H9 (cell line): ENCODE measurements around the gene UNC13C. TPM values are rescaled to one million over a fixed set of nuclear protein-coding genes. Genes with fewer than 3 reads are reported as not detected.

Experiments
- DNase-seq: peaks from one replicate; pipeline ENCODE4 v3.0.0-alpha.2; 2017
- H2AFZ ChIP-seq: one replicate; pipeline ENCODE4 v1.6.1; 2013; ENCODE audit warnings: mild to moderate bottlenecking, low read length, control low read depth, moderate library complexity
- H2AK5ac ChIP-seq: 2 replicates; pipeline ENCODE4 v1.6.1; 2013; ENCODE audit warnings: low read length, control low read depth, mixed read lengths; ENCODE audit not compliant: insufficient read length
- H2BK120ac ChIP-seq: one replicate; pipeline ENCODE4 v1.6.1; 2013; ENCODE audit warnings: low read depth, mild to moderate bottlenecking, low read length, control low read depth, inconsistent platforms; ENCODE audit not compliant: poor library complexity, severe bottlenecking
- H2BK12ac ChIP-seq: 2 replicates; pipeline ENCODE4 v1.6.1; 2013; ENCODE audit warnings: low read length, control low read depth, mixed read lengths, low read depth; ENCODE audit not compliant: insufficient read length
- H2BK15ac ChIP-seq: 2 replicates; pipeline ENCODE4 v1.6.1; 2013; ENCODE audit warnings: low read depth, low read length, control low read depth
- H2BK20ac ChIP-seq: one replicate; pipeline ENCODE4 v1.6.1; 2013; ENCODE audit warnings: low read depth, mild to moderate bottlenecking, low read length, control low read depth, inconsistent platforms; ENCODE audit not compliant: poor library complexity, severe bottlenecking
- H2BK5ac ChIP-seq: 2 replicates; pipeline ENCODE4 v1.6.1; 2013; ENCODE audit warnings: low read length, control low read depth, mixed read lengths; ENCODE audit not compliant: insufficient read length
- H3K14ac ChIP-seq: 2 replicates; pipeline ENCODE4 v1.6.1; 2013; ENCODE audit warnings: low read length, control low read depth; ENCODE audit not compliant: insufficient read depth
- H3K18ac ChIP-seq: 2 replicates; pipeline ENCODE4 v1.6.1; 2013; ENCODE audit warnings: low read depth, mild to moderate bottlenecking, mixed read lengths, low read length, control low read depth; ENCODE audit not compliant: insufficient read length
- H3K23ac ChIP-seq: 2 replicates; pipeline ENCODE4 v1.6.1; 2013; ENCODE audit warnings: low read length, control low read depth, mixed read lengths, low read depth; ENCODE audit not compliant: insufficient read length
- H3K23me2 ChIP-seq: 2 replicates; pipeline ENCODE4 v1.6.1; 2013; ENCODE audit warnings: low read depth, mild to moderate bottlenecking, mixed read lengths, low read length, control low read depth; ENCODE audit not compliant: insufficient read length, poor library complexity, severe bottlenecking
- H3K27ac ChIP-seq: 2 replicates; pipeline ENCODE4 v1.5.1; 2013; ENCODE audit warnings: low read length, control low read depth, mixed read lengths, low read depth; ENCODE audit not compliant: insufficient read length
- H3K27me3 ChIP-seq: 2 replicates; pipeline ENCODE4 v1.6.1; 2013; ENCODE audit warnings: low read length, control low read depth, inconsistent platforms; ENCODE audit not compliant: insufficient read depth
- H3K4ac ChIP-seq: 2 replicates; pipeline ENCODE4 v1.6.1; 2013; ENCODE audit warnings: low read depth, mild to moderate bottlenecking, control low read depth, inconsistent platforms, low read length, moderate library complexity
- H3K4me1 ChIP-seq: 2 replicates; pipeline ENCODE4 v1.6.1; 2013; ENCODE audit warnings: low read length, control low read depth, inconsistent platforms; ENCODE audit not compliant: insufficient read depth
- H3K4me2 ChIP-seq: 2 replicates; pipeline ENCODE4 v1.6.1; 2013; ENCODE audit warnings: low read length, control low read depth, mixed read lengths; ENCODE audit not compliant: insufficient read length, insufficient read depth
- H3K56ac ChIP-seq: 2 replicates; pipeline ENCODE4 v1.6.1; 2013; ENCODE audit warnings: low read depth, mild to moderate bottlenecking, mixed read lengths, low read length, control low read depth; ENCODE audit not compliant: insufficient read length
- H3K79me1 ChIP-seq: 2 replicates; pipeline ENCODE4 v1.6.1; 2013; ENCODE audit warnings: low read depth, mild to moderate bottlenecking, moderate library complexity, low read length, control low read depth, inconsistent platforms; ENCODE audit not compliant: insufficient read depth, poor library complexity, severe bottlenecking
- H3K79me2 ChIP-seq: 2 replicates; pipeline ENCODE4 v1.6.1; 2013; ENCODE audit warnings: low read length, control low read depth, inconsistent platforms; ENCODE audit not compliant: insufficient read depth
- H3K9ac ChIP-seq: 2 replicates; pipeline ENCODE4 v1.6.1; 2013; ENCODE audit warnings: low read length, control low read depth, mixed read lengths; ENCODE audit not compliant: insufficient read length; ENCODE audit errors: extremely low read depth
- H3K9me3 ChIP-seq: one replicate; pipeline ENCODE4 v1.6.1; 2013; ENCODE audit warnings: low read depth, low read length, inconsistent platforms; ENCODE audit not compliant: control insufficient read depth
- H3T11ph ChIP-seq: one replicate; pipeline ENCODE4 v1.6.1; 2013; ENCODE audit warnings: mild to moderate bottlenecking, low read length, control low read depth, inconsistent platforms
- H4K20me1 ChIP-seq: one replicate; pipeline ENCODE4 v1.6.1; 2013; ENCODE audit not compliant: control insufficient read depth, insufficient read length, insufficient read depth
- H4K5ac ChIP-seq: 2 replicates; pipeline ENCODE4 v1.6.1; 2013; ENCODE audit warnings: low read depth, mild to moderate bottlenecking, mixed read lengths, low read length, control low read depth; ENCODE audit not compliant: insufficient read length
- H4K8ac ChIP-seq: replicated peaks from 2 replicates; pipeline ENCODE4 v1.6.1; 2013; ENCODE audit warnings: low read length, control low read depth, mixed read lengths, low read depth; ENCODE audit not compliant: insufficient read length
- H4K91ac ChIP-seq: 2 replicates; pipeline ENCODE4 v1.6.1; 2013; ENCODE audit warnings: low read depth, mild to moderate bottlenecking, moderate library complexity, mixed read lengths, low read length, control low read depth; ENCODE audit not compliant: insufficient read length
- H3K27ac Mint-ChIP-seq, 3 experiments: 2 replicates in 2 of 3; 3 replicates in 1 of 3; pipeline ENCODE4 v1.8.0; 2020 to 2021; ENCODE audit warnings: mixed read lengths in 3 of 3, mild to moderate bottlenecking in 1 of 3, moderate library complexity in 1 of 3
- H3K27me3 Mint-ChIP-seq: 2 replicates; pipeline ENCODE4 v1.8.0; 2021; ENCODE audit warnings: low read depth, mild to moderate bottlenecking, moderate library complexity, mixed read lengths
- H3K36me3 Mint-ChIP-seq, 3 experiments: 2 replicates in 2 of 3; 3 replicates in 1 of 3; pipeline ENCODE4 v1.8.0; 2020 to 2021; ENCODE audit warnings: low read depth in 3 of 3, mixed read lengths in 3 of 3; ENCODE audit not compliant: insufficient read depth in 1 of 3
- H3K4me1 Mint-ChIP-seq, 2 experiments: 2 replicates each; pipeline ENCODE4 v1.8.0; 2020; ENCODE audit warnings: mixed read lengths in 2 of 2
- H3K4me3 Mint-ChIP-seq, 2 experiments: 2 replicates in 1 of 2; 3 replicates in 1 of 2; pipeline ENCODE4 v1.8.0; 2020 to 2021; ENCODE audit warnings: mild to moderate bottlenecking in 2 of 2, mixed read lengths in 2 of 2, moderate library complexity in 1 of 2
- H3K9me3 Mint-ChIP-seq, 2 experiments: 2 replicates in 1 of 2; 3 replicates in 1 of 2; pipeline ENCODE4 v1.8.0; 2020; ENCODE audit warnings: mild to moderate bottlenecking in 2 of 2, mixed read lengths in 2 of 2, moderate library complexity in 1 of 2
- WGBS: extraction: QIAGEN DNeasy Blood & Tissue Kit; methylation state at CpG from one replicate; pipeline ENCODE4 v1.1.7; 2013; ENCODE audit warnings: missing lambda C conversion rate, low lambda C conversion rate, mixed read lengths; ENCODE audit not compliant: insufficient read length; ENCODE audit errors: extremely low coverage; 5-methylcytosine and 5-hydroxymethylcytosine counted together
- total RNA-seq: library from RNA; stranded (reverse); gene quantifications from 2 replicates; pipeline ENCODE4 v1.2.1, GENCODE V29; 2021
- TF ChIP-seq, protein P1 (sequence below): fragments of 200-600 bp; sonication (generic); conservative IDR thresholded peaks from 3 replicates; pipeline ENCODE4 v1.8.0; 2021; ENCODE audit warnings: antibody characterized with exemption, mild to moderate bottlenecking

The UNC13C gene
- total RNA-seq, 1 experiment from 2014 or later: 0.02 TPM

DNA sequence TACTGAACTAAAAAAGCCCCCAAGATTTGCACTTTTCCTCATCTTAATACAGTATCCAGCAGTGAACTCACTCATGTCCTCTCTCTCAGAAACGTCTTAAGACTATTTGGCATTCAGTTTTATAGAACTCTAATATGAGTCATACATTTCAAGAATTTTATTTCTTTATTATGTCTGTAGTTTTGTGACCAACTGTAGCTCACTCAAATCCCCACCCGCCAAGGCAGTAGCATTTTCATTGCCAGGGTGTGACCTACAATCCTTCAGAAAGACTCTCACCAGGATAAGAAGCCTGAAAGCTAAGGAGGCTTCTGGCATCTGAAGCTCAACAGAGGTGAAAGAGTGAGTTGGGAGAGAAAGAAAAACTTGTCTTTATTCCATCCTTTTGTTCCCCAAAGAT is 681.4 kb downstream of the UNC13C start:
- H3K18ac ChIP-seq: no peak overlapping the region
- no peaks in the 10 kb centered on the region for H3K9me3 ChIP-seq
- no peaks in the 10 kb centered on the region for H3K27me3 ChIP-seq
- H3T11ph ChIP-seq: no peak overlapping the region
- no peak overlapping the region for H3K4ac ChIP-seq
- H4K8ac ChIP-seq: no peak overlapping the region
- no peak overlapping the region for H2BK20ac ChIP-seq
- Mint-ChIP-seq H3K9me3 (no peaks in the 10 kb centered on the region; a peak in 1 of 5 replicates), H3K36me3 (no peaks in the 10 kb centered on the region), H3K4me1 (no peaks in the 10 kb centered on the region), H3K27me3 (peaks cover 4% of the 10 kb centered on the region; the same call in 1 of the 2 replicates), H3K27ac (no peak overlapping the region), H3K4me3 (no peak overlapping the region)
- H4K5ac ChIP-seq: no peak overlapping the region
- no peaks in the 10 kb centered on the region for H3K4me1 ChIP-seq
- H3K79me1 ChIP-seq: no peaks in the 10 kb centered on the region
- no peaks in the 10 kb centered on the region for H3K23me2 ChIP-seq
- no peak overlapping the region for H3K56ac ChIP-seq
- H3K27ac ChIP-seq: no peak overlapping the region
- TF ChIP-seq, protein P1, sequence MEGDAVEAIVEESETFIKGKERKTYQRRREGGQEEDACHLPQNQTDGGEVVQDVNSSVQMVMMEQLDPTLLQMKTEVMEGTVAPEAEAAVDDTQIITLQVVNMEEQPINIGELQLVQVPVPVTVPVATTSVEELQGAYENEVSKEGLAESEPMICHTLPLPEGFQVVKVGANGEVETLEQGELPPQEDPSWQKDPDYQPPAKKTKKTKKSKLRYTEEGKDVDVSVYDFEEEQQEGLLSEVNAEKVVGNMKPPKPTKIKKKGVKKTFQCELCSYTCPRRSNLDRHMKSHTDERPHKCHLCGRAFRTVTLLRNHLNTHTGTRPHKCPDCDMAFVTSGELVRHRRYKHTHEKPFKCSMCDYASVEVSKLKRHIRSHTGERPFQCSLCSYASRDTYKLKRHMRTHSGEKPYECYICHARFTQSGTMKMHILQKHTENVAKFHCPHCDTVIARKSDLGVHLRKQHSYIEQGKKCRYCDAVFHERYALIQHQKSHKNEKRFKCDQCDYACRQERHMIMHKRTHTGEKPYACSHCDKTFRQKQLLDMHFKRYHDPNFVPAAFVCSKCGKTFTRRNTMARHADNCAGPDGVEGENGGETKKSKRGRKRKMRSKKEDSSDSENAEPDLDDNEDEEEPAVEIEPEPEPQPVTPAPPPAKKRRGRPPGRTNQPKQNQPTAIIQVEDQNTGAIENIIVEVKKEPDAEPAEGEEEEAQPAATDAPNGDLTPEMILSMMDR: no peak
- no peaks in the 10 kb centered on the region for H3K79me2 ChIP-seq
- H4K20me1 ChIP-seq: no peaks in the 10 kb centered on the region
- H4K91ac ChIP-seq: no peak overlapping the region
- H3K14ac ChIP-seq: no peak overlapping the region
- H2BK12ac ChIP-seq: no peak overlapping the region
- no peak overlapping the region for H2AFZ ChIP-seq
- no peak overlapping the region for H2BK120ac ChIP-seq
- H2BK15ac ChIP-seq: no peak overlapping the region
- no peak overlapping the region for H3K9ac ChIP-seq
- DNase-seq: no peak
- no peak overlapping the region for H3K23ac ChIP-seq
- H2AK5ac ChIP-seq: no peak overlapping the region
- WGBS: no CpG with 5 or more reads among the region's 2 CpGs
- H2BK5ac ChIP-seq: no peak overlapping the region
- no peak overlapping the region for H3K4me2 ChIP-seq
